Neural progenitor cell (in vitro differentiated cells): ENCODE data around the gene DBNL.

Experiments
- CTCF ChIP-seq: fragments of 200-600 bp; sonication (generic); IDR thresholded peaks from 2 replicates; pipeline ENCODE4 v1.5.1; 2017; ENCODE audit warnings: antibody characterized with exemption, mild to moderate bottlenecking
- EZH2 ChIP-seq: fragments of 200-600 bp; sonication (generic); IDR thresholded peaks from 2 replicates; pipeline ENCODE4 v1.6.1; 2017; ENCODE audit warnings: antibody characterized with exemption, mild to moderate bottlenecking, moderate library complexity

GRCh38 chr7:44018857-44019807 lies 25.4 kb upstream of the DBNL start:
- peak; percentile 76 for TF ChIP-seq CTCF
- TF ChIP-seq EZH2, result peak; percentile 39
